Measurements from ENCODE around the gene SAMD5. TPM values are rescaled to one million over a fixed set of nuclear protein-coding genes. Genes with fewer than 3 reads are reported as not detected.

The SAMD5 gene
- polyA plus RNA-seq, 2 of the 4 experiments (the other 2 are of a cell fraction) = 0.79 to 2.0 TPM

GRCh38 chr6:147467886-147468285 lies 40.6 kb upstream of the SAMD5 start (continued):
- TF ChIP-seq BCL3 (IDR thresholded peaks at IDR 0.05) = no peak

- H3K4me3 ChIP-seq = no peak overlapping the region
- H3K4me2 ChIP-seq = no peak overlapping the region
- POLR2A ChIA-PET = no interaction called here
- DNase-seq (ENCODE audit: low read depth in 1 of 2, low spot score in 1 of 2) (peak in 1 of 2 experiments; percentile 1), ATAC-seq (peak in 1 of 2 experiments; percentile 26; a peak in 1 of 6 replicates), FAIRE-seq (no peak)
- TF ChIP-seq ZC3H11A (IDR thresholded peaks at IDR 0.05) (no peak), NPAS2 (CRISPR knock-in tag; IDR thresholded peaks at IDR 0.05; ENCODE audit: borderline replicate concordance) (no peak), HOXB5 (CRISPR knock-in tag; IDR thresholded peaks at IDR 0.05) (no peak), NR3C1 (IDR thresholded peaks at IDR 0.05) (no peak), KDM5A (IDR thresholded peaks at IDR 0.05) (no peak), HMGXB4 (CRISPR knock-in tag; IDR thresholded peaks at IDR 0.05; ENCODE audit: borderline replicate concordance) (no peak), RAD21 (conservative IDR thresholded peaks at IDR 0.05 in 1 of 2, IDR thresholded peaks at IDR 0.05 in 1 of 2) (no peak), HOXA7 (CRISPR knock-in tag; IDR thresholded peaks at IDR 0.05) (no peak), CHD2 (IDR thresholded peaks at IDR 0.05; ENCODE audit: low read length, partially characterized antibody) (no peak), BCL3 (IDR thresholded peaks at IDR 0.05) (no peak), TP53 (CRISPR knock-in tag; IDR thresholded peaks at IDR 0.05) (no peak), BHLHE40 (IDR thresholded peaks at IDR 0.05; ENCODE audit: low read depth, low read length) (no peak)
- H3K4me1 ChIP-seq = no peaks in the 10 kb centered on the region
- WGBS (ENCODE audit: missing lambda C conversion rate) = 13% methylated on average over 2 of the region's 2 CpGs
- CTCF ChIA-PET = no interaction called here
- H3K9me3 ChIP-seq = no peaks in the 10 kb centered on the region
- H3K27ac ChIP-seq = no peak overlapping the region
Observed at GRCh38 chr6:147468634-147469033, 39.9 kb upstream of the SAMD5 start.

GRCh38 chr6:147479857-147480256 lies 28.6 kb upstream of the SAMD5 start:
- CTCF ChIA-PET = no interaction called here

GRCh38 chr6:147486683-147487082 lies 21.8 kb upstream of the SAMD5 start:
- H3K4me1 ChIP-seq = no peaks in the 10 kb centered on the region
- ATAC-seq (no peak), FAIRE-seq (no peak), DNase-seq (ENCODE audit: low read depth in 1 of 2, low spot score in 1 of 2) (no peak)
- H3K4me3 ChIP-seq = no peak overlapping the region
- H3K9me3 ChIP-seq = no peaks in the 10 kb centered on the region
- H3K4me2 ChIP-seq = no peak overlapping the region
- H3K27ac ChIP-seq = no peak overlapping the region
- POLR2A ChIA-PET = no interaction called here
- CTCF ChIA-PET = no interaction called here
- TF ChIP-seq POLR2A (IDR thresholded peaks at IDR 0.05; ENCODE audit: low read length) (no peak), RFX5 (IDR thresholded peaks at IDR 0.05) (no peak), REST (IDR thresholded peaks at IDR 0.05) (no peak), TP53 (CRISPR knock-in tag; IDR thresholded peaks at IDR 0.05) (no peak), RCOR1 (IDR thresholded peaks at IDR 0.05; ENCODE audit: low read depth, low read length) (no peak), ESRRA (IDR thresholded peaks at IDR 0.05; ENCODE audit: borderline replicate concordance, low read length) (no peak), EP300 (IDR thresholded peaks at IDR 0.05) (no peak), CTCF (IDR thresholded peaks at IDR 0.05) (no peak), MAZ (IDR thresholded peaks at IDR 0.05; ENCODE audit: borderline replicate concordance, low read depth, low read length) (no peak), TFCP2L1 (CRISPR knock-in tag; IDR thresholded peaks at IDR 0.05) (no peak), ZSCAN20 (CRISPR knock-in tag; IDR thresholded peaks at IDR 0.05) (no peak)

More at GRCh38 chr6:147479857-147480256, 28.6 kb upstream of the SAMD5 start:
- H3K4me3 ChIP-seq = no peak overlapping the region
- TF ChIP-seq NFE2L2 (conservative IDR thresholded peaks at IDR 0.05; ENCODE audit: low read length) (peak; percentile 80), MYC (IDR thresholded peaks at IDR 0.05; ENCODE audit: borderline replicate concordance, low read length) (no peak), MAFK (IDR thresholded peaks at IDR 0.05; ENCODE audit: partially characterized antibody) (peak; percentile 90)
- no peaks in the 10 kb centered on the region for H3K4me1 ChIP-seq
- FAIRE-seq (no peak), DNase-seq (ENCODE audit: low read depth in 1 of 2, low spot score in 1 of 2) (peak in 1 of 2 experiments; percentile 4), ATAC-seq (no peak)
- 69% methylated on average over 2 of the region's 2 CpGs for WGBS (ENCODE audit: missing lambda C conversion rate)
- POLR2A ChIA-PET = no interaction called here
- no peaks in the 10 kb centered on the region for H3K9me3 ChIP-seq
- no peak overlapping the region for H3K4me2 ChIP-seq
- no peak overlapping the region for H3K27ac ChIP-seq
